ENCODE measurements around the gene METTL1. TPM values are rescaled to one million over a fixed set of nuclear protein-coding genes. Genes with fewer than 3 reads are reported as not detected.
A peak's percentile ranks its signal among the peaks of the same experiment; 100 is the strongest.

The METTL1 gene
- total RNA-seq, 1 donor from 2014 or later = 40.7 TPM

DNA sequence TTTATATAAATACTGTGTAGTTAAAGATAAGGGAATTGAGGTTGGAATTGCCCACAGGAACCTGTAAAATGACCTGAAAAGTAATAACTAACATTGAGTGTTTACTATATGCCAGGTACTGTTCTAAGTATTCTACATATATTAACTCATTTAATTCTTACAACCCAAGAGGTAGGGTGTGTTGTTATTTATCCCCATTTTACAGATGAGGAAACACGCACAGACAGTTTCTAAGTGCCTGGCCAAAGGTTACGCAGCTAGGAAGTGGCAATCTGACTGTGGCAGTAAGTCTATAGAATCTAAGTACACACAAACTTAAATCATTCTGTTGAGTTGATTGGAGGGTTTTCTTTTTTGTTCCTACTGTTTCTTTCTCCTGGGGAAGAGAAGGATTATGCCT is 28.1 kb downstream of the METTL1 start:
- peak overlapping the region; percentile 89 for H3K27ac Mint-ChIP-seq
- H3K4me1 Mint-ChIP-seq = peaks cover 59% of the 10 kb centered on the region
- H3K36me3 Mint-ChIP-seq (ENCODE audit: low read depth) = peaks cover 40% of the 10 kb centered on the region
- DNase-seq (no peak), ATAC-seq (ENCODE audit: low read depth) (no peak)
- POLR2A ChIA-PET = interaction anchor here (1.1 to 2.7 kb wide), 4 partner anchors 10 to 152 kb away, joined by 3 to 28 read pairs (median 3); partner anchors contain the start of gene MARCHF9
- CTCF ChIA-PET = interaction anchor here (1.9 kb wide), 1 partner anchor 13 kb away, joined by 14 read pairs; no protein-coding TSS in a partner anchor
- intact Hi-C loops (cut with micrococcal nuclease) = loop anchor here (1.0 to 5.0 kb wide), 9 partner anchors 9 to 286 kb away; partner anchors contain the start of genes B4GALNT1, CDK4, EEF1AKMT3 and GLI1
- H3K9me3 Mint-ChIP-seq = no peaks in the 10 kb centered on the region
- peak overlapping the region; percentile 86 for H3K4me3 Mint-ChIP-seq
- H3K27me3 Mint-ChIP-seq = no peaks in the 10 kb centered on the region
- TF ChIP-seq, protein P1, sequence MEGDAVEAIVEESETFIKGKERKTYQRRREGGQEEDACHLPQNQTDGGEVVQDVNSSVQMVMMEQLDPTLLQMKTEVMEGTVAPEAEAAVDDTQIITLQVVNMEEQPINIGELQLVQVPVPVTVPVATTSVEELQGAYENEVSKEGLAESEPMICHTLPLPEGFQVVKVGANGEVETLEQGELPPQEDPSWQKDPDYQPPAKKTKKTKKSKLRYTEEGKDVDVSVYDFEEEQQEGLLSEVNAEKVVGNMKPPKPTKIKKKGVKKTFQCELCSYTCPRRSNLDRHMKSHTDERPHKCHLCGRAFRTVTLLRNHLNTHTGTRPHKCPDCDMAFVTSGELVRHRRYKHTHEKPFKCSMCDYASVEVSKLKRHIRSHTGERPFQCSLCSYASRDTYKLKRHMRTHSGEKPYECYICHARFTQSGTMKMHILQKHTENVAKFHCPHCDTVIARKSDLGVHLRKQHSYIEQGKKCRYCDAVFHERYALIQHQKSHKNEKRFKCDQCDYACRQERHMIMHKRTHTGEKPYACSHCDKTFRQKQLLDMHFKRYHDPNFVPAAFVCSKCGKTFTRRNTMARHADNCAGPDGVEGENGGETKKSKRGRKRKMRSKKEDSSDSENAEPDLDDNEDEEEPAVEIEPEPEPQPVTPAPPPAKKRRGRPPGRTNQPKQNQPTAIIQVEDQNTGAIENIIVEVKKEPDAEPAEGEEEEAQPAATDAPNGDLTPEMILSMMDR (IDR thresholded peaks at IDR 0.05) = no peak

DNA sequence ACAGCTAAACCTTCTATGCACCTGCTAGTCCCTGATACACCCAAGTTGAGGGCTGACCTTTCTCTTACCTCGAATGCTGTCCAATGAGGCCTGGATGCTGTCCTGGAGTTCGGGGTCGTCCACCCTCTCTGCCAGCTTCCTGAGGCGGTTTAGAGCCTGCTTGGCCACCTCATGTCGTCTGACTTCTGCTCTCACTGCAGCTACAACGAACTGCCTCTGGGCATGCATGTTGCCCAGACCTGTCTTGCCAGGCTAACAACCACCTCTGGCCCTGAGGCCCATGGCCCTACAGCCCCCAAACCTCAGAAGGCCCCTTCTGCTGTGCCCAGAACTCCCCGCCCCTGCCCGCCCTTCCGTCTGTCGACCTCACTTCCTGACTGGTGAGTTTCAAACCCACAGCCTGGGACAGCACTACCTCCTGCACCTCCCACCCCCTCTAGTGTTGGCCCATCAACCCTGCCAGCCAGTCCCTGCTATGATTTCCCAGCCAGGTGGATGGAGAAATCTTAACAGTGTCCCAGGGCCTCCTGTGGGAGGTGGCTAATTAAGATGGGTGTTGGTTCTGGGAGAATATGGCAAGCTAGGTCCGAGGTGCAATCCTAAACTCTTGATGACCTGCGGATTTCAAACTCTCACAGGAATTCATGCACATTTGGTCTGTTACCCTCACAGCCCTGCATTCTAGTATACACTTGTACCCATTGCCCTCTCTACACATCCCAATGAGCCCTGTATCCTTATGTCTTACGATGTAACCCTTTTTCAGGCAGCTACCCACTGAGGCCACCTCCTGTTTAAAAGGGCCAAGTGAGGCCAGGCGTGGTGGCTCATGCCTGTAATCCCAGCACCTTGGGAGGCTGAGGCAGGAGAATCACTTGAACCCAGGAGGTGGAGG is 29.8 kb downstream of the METTL1 start:
- Mint-ChIP-seq H3K36me3 (ENCODE audit: low read depth) (peaks cover 25% of the 10 kb centered on the region), H3K27me3 (no peaks in the 10 kb centered on the region), H3K4me1 (peaks cover 59% of the 10 kb centered on the region), H3K9me3 (no peaks in the 10 kb centered on the region), H3K27ac (peak overlapping the region; percentile 90), H3K4me3 (peak overlapping the region; percentile 88)
- CTCF ChIA-PET = interaction anchor here (0.6 to 1.4 kb wide), 7 partner anchors 14 to 158 kb away, joined by 3 to 8 read pairs (median 3); no protein-coding TSS in a partner anchor
- TF ChIP-seq, protein P1 (IDR thresholded peaks at IDR 0.05) = no peak
- peak; percentile 60 for ATAC-seq (ENCODE audit: low read depth)
- DNase-seq = peak; percentile 44
- intact Hi-C loops (cut with micrococcal nuclease) = loop anchor here (1.0 to 5.0 kb wide), 4 partner anchors 21 to 285 kb away; partner anchors contain the start of genes B4GALNT1, GLI1 and INHBE
- POLR2A ChIA-PET = interaction anchor here (0.6 to 1.8 kb wide), 3 partner anchors 8 to 14 kb away, joined by 3 to 11 read pairs (median 4); partner anchors contain the start of gene CDK4

DNA sequence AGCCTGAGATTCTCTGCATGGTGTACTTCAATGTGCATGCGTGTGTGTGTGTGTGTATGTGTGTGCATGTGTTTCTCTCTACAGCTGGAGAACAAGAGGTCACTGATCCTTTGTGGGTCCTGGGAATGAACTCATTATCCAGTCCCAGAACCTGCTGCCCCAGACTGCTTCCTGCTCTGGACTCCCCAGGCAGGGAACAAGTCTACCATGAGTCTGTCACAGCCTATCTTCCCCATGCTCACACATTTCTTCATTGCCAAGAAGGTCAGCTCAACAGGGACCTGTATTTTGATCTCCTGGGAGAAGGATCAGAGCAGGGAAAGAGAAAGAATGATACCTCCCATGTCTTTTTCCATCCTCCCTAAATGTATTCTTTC is 30.5 kb downstream of the METTL1 start:
- peaks cover 59% of the 10 kb centered on the region for H3K4me1 Mint-ChIP-seq
- POLR2A ChIA-PET = interaction anchor here (0.6 to 1.8 kb wide), 4 partner anchors 8 to 15 kb away, joined by 3 to 11 read pairs (median 5); partner anchors contain the start of gene CDK4
- intact Hi-C loops (cut with micrococcal nuclease) = loop anchor here (5.0 kb wide), 1 partner anchor 284 kb away; the partner anchor contains the start of genes GLI1 and INHBE

GRCh38 chr12:57740656-57741412 is 31.1 kb downstream of the METTL1 start:
- ChIA-PET POLR2A (interaction anchor here (0.6 to 1.8 kb wide), 3 partner anchors 7 to 16 kb away, joined by 3 to 11 read pairs (median 6); no protein-coding TSS in a partner anchor), CTCF (interaction anchor here (0.6 to 1.4 kb wide), 6 partner anchors 19 to 158 kb away, joined by 3 to 8 read pairs (median 3); no protein-coding TSS in a partner anchor)
- Mint-ChIP-seq H3K9me3 (no peaks in the 10 kb centered on the region), H3K36me3 (ENCODE audit: low read depth) (peaks cover 20% of the 10 kb centered on the region), H3K4me3 (peak overlapping the region; percentile 88), H3K27me3 (no peaks in the 10 kb centered on the region), H3K27ac (peak overlapping the region; percentile 90), H3K4me1 (peaks cover 53% of the 10 kb centered on the region)
- intact Hi-C loops (cut with micrococcal nuclease) = loop anchor here (5.0 kb wide), 1 partner anchor 284 kb away; the partner anchor contains the start of genes GLI1 and INHBE
- DNase-seq (no peak), ATAC-seq (ENCODE audit: low read depth) (peak; percentile 25)
- TF ChIP-seq, protein P1 (IDR thresholded peaks at IDR 0.05) = no peak

More for the DNA sequence above, 30.5 kb downstream of the METTL1 start:
- DNase-seq = no peak
- peaks cover 23% of the 10 kb centered on the region for H3K36me3 Mint-ChIP-seq (ENCODE audit: low read depth)
- H3K27ac Mint-ChIP-seq = peak overlapping the region; percentile 90
- ATAC-seq (ENCODE audit: low read depth) = no peak
- CTCF ChIA-PET = interaction anchor here (0.6 to 1.4 kb wide), 7 partner anchors 15 to 157 kb away, joined by 3 to 8 read pairs (median 3); no protein-coding TSS in a partner anchor
- TF ChIP-seq, protein P1 (IDR thresholded peaks at IDR 0.05) = no peak
- H3K27me3 Mint-ChIP-seq = no peaks in the 10 kb centered on the region
- H3K4me3 Mint-ChIP-seq = peak overlapping the region; percentile 88
- no peaks in the 10 kb centered on the region for H3K9me3 Mint-ChIP-seq

Measured in activated B cell treated with CpG ODN at 0.5 μM for 24 hours (primary cell).